Fibroblast of peridontal ligament (primary cell): Measurements from ENCODE around the gene BTBD6.
"Not testable (repeated sequence)": the region's sequence is repeated elsewhere in the genome, so short reads cannot be mapped to it uniquely, and the experiment has no call there.

ENCODE experiments used
- DNase-seq: peaks from one replicate; pipeline ENCODE4 v3.0.0-alpha.2; 2010; ENCODE audit errors: extremely low read depth

The BTBD6 gene

DNA sequence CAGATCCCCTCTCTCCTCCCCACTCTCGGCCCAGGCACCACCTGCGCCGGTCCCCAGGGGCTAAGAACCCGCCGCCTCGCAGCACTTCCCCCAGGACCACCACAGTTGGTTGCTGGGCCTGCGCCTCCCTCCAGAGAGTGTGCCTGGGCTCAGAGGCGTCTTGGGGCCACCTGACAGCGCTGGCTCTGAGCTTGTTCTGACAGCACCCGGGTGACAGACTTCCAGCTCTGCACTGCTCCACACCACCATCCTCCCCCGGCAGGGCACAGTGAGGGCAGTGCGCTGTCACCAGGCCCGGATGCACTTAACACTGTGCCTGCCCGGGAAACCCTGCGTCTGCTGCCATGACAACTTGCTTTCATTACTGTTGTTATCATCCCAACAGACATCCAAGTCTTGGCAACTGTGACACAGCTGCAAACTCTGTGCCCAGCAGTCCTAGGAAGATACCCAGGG is 45.8 kb downstream of the BTBD6 start:
- DNase-seq = peak; percentile 31

DNA sequence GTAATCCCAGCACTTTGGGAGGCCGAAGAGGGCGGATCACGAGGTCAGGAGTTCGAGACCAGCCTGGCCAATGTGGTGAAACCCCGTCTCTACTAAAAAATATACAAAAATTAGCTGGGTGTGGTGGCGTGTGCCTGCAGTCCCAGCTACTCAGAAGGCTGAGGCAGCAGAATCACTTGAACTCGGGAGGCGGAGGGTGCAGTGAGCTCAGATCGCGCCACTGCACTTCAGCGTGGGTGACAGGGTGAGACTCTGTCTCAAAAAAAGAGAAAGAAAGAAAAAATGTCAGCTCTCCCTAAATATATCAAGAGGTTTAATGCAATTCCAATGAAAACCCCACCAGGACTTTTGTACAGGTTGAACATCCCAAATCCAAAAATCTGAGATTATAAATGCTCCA is 49.0 kb downstream of the BTBD6 start:
- DNase-seq = not testable (repeated sequence)

DNA sequence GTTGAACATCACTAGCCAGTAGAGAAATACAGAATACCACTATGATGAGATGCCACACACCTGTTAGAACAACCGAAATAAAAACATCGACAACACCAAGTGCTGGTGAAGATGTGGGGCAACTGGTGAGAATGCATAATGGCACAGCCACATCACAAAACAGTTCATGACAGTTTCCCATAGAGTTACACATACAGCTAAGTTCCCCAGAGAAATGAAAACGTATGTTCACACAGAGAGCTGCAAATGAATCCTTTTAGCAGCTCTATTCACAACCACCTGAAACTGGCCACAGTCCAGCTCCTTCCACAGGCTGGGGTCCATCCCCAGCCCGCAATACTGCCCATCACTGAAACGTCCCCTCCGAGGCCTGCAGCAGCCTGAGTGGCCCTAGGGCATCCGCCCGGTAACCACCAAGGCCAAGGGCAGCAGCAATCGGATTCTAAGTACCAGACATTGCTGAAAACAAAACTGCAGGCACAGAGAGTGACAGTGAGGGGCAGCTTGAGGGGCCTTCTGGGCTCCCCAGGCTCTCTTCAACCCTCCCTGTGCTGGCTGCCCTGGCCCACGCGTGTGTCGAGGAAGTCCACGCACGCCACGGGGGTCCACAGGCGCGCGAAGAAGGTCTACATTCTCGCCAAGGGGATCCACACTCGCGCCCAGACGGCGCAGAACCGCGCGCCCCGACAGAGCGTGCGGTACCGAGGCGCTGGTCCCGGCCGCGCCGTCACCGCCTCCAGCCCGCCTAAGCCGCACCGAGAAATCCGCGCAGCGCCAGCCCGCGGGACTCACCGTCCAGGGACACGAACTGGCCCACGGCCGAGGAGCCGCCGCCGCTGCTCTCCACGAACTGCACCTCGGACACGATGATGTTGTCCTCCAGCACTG is 51.6 kb downstream of the BTBD6 start:
- no peak for DNase-seq
